Measurements from ENCODE around the gene FHIT.

DNA sequence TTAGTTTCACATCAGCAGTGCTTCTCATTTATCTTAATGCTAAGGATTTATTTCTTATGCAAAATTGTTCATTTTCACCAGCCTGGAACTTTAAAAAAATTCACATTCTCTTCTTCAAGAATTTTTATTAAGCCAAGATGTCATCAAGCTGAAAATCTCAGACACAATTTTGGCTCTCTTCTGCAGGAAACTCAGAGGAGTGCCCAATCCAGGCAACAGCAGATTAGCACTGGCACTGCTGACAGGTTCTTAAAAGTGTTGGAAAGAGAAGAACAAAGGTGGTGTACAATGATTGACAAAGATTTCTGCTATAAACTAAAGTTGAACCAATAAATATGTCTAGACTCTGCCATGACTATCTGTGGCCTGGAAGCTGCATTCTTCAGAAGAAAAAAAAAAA is 479.5 kb downstream of the FHIT start:
- TF ChIP-seq POLR2AphosphoS5 (IDR thresholded peaks at IDR 0.05) (no peak), POLR2A (IDR thresholded peaks at IDR 0.05) (no peak), EP300 (IDR thresholded peaks at IDR 0.05) (no peak)
- TF ChIP-seq, protein P1, sequence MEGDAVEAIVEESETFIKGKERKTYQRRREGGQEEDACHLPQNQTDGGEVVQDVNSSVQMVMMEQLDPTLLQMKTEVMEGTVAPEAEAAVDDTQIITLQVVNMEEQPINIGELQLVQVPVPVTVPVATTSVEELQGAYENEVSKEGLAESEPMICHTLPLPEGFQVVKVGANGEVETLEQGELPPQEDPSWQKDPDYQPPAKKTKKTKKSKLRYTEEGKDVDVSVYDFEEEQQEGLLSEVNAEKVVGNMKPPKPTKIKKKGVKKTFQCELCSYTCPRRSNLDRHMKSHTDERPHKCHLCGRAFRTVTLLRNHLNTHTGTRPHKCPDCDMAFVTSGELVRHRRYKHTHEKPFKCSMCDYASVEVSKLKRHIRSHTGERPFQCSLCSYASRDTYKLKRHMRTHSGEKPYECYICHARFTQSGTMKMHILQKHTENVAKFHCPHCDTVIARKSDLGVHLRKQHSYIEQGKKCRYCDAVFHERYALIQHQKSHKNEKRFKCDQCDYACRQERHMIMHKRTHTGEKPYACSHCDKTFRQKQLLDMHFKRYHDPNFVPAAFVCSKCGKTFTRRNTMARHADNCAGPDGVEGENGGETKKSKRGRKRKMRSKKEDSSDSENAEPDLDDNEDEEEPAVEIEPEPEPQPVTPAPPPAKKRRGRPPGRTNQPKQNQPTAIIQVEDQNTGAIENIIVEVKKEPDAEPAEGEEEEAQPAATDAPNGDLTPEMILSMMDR (IDR thresholded peaks at IDR 0.05) = no peak

All from suprapubic skin (tissue), 4 donors.